ENCODE measurements around the gene CTF1.
"Not testable (repeated sequence)": the region's sequence is repeated elsewhere in the genome, so short reads cannot be mapped to it uniquely, and the experiment has no call there.

Gene CTF1

DNA sequence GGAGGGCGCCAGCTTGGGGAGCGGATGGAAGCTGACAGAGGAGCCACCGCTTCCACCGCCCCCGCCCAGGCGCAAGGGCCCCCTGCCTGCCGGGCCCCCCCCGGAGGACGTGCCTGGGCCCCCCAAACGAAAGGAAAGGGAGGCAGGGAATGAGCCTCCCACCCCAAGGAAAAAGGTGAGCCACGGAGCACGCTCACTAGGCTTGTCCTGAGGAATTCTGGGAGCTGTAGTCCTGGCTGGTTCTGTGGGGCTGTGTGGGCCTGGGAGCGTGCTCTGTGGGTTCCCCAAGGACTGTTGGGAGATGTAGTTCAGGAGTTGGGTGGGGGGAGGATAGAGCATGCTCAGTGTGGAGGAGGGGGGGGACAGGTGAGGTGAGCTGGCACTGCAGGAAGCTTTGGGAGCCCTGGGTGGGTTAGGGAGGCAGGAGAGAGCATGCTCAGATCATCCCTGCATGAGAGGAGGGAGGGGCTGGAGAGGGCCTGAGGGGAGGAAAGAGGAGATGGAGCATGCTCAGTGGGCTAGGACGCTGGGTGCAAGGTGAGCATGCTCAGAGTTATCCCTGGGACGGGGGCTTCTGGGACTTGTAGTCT lies 31.5 kb downstream of the CTF1 start:
- no peak for DNase-seq (ENCODE audit: extremely low read depth in 1 of 2, low read depth in 1 of 2)

DNA sequence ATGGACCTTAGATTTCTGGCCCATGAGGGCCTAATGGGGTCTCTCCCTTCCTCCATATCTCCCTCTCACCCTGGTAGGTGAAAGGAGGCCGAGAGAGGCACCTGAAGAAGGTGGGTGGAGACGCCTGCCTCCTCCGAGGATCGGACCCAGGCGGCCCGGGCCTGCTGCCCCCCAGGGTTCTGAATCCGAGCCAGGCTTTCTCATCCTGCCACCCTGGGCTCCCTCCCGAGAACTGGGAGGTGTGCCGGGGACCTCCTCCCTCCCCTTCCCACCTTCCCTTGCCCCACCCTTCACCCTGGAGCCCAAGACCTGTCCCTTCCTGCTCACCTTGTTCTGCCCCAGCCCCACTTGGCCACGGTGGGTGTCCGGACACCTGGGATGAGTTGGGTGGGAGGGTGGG lies 32.0 kb downstream of the CTF1 start:
- DNase-seq (ENCODE audit: extremely low read depth in 1 of 2, low read depth in 1 of 2), result no peak

DNA sequence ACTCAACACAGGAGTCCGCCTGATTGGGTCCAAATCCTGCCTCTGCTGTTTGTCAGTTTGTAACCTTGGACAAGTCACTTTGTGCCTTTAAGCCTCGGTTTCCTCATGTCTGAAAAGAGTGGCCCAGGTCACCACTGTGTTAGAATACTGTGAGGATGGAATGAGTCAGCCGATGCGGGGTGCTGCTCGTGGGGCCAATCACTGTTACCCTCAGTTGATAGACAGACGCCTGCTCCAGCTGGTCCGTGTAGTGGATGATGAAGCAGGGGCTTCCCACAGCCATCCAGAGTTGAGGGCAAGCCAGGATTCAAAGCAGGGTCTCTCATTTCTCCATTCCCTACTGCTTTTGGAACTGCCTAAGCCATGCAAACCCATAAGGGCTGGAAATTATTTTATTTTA lies 32.8 kb downstream of the CTF1 start:
- DNase-seq (ENCODE audit: extremely low read depth in 1 of 2, low read depth in 1 of 2), result no peak

DNA sequence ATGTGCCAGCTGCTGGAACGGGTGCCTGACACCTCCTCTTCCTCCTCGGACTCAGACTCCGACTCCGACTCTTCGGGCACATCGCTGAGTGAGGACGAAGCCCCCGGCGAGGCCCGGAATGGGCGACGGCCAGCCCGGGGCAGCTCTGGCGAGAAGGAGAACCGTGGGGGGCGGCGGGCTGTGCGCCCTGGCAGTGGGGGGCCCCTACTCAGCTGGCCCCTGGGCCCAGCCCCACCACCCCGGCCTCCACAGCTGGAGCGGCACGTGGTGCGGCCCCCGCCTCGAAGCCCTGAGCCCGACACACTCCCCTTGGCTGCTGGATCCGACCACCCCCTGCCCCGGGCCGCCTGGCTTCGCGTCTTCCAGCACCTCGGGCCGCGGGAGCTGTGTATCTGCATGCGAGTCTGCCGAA lies 33.8 kb downstream of the CTF1 start:
- DNase-seq (ENCODE audit: extremely low read depth in 1 of 2, low read depth in 1 of 2), result no peak

DNA sequence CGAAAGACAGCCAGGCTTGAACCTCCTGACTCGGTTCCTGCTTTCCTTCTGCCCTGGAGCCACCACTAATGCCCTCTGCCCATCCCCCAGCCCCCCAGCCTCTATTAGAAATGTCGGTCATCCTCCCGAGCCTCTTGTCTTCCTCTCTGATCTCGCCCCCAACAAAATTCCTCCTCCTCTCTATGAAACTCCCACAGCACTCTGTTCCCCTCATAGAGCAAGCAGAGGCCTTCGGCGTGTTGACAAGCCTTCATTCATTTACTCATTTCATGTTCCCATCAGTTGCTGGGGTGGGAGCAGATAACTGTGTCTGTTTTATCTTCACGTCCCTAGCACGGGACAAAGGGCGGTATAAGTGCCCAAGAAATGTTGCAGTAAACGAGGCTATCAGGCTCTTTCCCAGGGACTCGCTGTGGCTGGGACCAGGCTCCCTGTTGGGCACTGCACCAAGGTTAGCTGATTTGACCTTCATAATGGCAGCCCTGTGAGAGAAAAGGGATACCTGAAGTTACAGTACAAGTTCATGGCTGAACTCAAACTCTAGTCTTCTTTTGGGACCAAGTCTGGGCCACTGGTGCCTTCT lies 34.7 kb downstream of the CTF1 start:
- DNase-seq (ENCODE audit: extremely low read depth in 1 of 2, low read depth in 1 of 2), result no peak

DNA sequence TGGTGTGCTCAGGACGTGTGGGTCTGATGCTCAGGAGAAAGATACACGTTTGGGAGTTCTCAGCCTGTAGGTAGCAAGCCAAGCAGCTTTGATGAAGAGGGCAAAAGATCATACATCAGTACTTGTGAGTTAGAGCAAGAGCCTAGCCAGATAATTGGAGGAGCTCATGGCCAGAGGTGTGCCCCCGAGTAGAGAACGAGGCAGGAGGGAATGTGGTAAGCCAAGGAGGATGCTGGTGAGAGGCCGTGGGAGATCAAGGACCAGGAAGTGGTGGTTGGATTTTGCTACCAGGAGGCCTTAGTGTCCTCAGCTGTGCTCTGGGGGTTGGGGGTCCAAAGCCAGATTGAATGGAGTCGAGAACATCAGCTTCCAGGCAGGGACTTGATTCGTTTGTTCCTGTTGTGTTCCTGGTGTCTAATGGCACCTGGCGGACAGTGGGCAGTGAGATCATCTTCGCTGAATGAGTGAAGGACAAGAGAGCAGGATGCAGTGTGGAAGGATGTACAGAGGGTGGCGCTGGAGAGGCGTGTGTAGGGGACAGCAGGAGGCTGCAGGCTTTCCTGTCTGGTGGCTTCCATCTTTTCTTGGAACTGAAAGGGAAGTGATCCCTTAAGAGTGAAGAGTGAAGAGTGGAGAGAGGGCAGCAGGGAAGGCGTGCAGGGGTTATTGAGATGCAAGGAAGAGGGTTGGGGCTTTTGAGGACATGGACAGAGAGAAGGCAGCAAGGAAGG lies 38.6 kb downstream of the CTF1 start:
- DNase-seq (ENCODE audit: extremely low read depth in 1 of 2, low read depth in 1 of 2), result no peak

DNA sequence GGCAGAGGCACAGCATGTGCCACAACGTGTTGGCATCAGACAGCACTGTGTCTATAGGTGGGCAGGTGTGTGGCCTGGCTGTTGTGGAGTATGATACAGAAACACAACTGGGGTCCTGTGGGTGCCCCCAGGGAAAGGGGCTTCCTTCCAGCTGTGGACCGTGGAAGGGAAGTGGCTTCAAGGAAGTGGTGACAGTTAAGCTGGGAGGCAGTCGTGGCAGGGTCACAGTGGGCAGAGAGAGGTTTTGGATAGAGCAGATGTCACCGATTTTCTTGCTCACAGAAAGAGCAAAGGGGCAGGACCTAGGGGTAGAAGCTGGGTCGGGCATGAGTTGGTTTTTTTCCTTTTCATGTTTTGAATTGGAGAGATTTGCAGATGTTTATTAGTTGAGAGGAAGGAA lies 41.3 kb downstream of the CTF1 start:
- DNase-seq (ENCODE audit: extremely low read depth in 1 of 2, low read depth in 1 of 2), result no peak

DNA sequence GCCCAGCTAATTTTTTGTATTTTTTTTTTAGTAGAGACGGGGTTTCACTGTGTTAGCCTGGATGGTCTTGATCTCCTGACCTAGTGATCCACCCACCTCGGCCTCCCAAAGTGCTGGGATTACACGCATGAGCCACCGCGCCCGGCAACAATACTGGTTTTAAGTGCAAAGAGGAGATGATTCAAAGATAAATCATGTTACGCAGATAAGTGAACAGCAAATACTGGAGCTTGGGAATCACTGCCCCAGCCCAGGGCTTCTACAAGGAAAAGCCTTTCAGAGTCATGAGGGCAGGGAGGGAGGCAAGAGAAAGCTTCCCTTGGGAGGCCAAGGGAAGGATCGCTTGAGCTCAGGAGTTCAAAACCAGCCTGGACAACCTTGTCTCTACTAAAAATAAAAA lies 43.2 kb downstream of the CTF1 start:
- not testable (repeated sequence) for DNase-seq (ENCODE audit: extremely low read depth in 1 of 2, low read depth in 1 of 2)

DNA sequence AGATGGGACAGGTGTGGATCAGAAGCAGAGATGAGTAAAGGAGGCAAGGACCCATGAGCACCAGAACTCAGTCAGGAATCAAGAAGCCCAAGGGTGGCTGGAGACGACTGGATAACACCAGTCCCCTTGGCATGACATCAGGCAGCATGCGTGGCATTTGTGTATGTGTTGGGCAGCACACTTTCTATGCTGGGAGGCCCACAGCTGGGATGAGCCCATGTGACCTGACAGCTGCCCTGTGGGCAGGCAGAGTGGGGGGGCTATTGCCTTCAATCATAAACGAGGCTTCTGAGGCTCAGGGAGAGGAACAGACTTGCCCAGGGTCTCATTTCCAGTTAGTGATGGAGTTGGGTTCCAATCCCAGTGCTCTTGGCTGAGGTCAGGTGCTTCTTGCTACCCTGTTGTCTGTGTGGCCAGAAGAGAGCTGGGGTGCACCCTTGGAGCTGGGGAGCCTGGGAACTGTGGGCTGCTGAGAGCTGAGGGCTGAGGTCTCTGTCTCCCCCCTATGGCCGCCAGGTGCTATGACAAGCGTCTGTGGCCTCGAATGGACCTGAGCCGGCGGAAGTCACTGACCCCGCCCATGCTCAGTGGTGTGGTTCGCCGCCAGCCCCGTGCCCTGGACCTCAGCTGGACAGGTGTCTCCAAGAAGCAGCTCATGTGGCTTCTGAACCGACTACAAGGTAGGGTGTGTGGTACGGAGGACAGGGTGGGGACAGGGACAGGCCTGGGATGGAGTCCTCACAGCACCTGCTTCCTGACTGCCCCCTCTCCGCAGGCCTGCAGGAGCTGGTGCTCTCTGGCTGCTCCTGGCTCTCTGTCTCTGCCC lies 45.4 kb downstream of the CTF1 start:
- DNase-seq (ENCODE audit: extremely low read depth in 1 of 2, low read depth in 1 of 2), result peak; percentile 50 to 57

DNA sequence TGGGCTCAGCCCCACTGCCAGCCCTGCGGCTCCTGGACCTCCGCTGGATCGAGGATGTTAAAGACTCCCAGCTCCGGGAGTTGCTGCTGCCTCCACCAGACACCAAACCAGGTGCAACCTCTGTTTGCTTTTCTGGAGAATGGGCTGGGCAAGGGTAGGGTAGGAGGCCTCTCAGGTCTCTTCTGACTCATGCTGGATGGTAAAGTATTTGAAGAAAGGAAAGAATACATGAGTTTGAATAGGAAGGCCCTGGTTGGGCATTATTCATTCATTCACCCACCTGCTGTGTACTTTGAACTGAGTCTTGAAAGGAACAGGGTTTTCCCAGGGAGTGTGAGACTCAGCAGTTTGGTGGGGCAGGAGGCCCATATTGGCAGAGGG lies 46.0 kb downstream of the CTF1 start:
- no peak for DNase-seq (ENCODE audit: extremely low read depth in 1 of 2, low read depth in 1 of 2)

DNA sequence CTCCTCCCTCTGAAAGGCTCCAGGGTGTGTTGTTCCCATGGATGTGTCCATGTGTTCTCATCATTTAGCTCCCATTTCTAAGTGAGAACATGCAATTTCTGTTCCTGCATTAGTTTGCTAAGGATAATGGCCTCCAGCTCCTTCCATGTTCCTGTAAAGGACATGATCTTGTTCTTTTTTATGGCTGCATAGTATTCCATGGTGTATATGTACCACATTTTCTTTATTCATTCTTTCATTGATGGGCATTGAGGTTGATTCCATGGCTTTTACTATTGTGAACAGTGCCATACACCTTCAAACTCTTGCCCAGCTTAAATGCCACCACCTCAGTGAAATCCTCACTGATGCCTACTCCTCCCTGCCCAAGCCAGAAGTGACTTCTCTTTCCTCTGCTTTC lies 47.9 kb downstream of the CTF1 start:
- DNase-seq (ENCODE audit: extremely low read depth in 1 of 2, low read depth in 1 of 2), result no peak

DNA sequence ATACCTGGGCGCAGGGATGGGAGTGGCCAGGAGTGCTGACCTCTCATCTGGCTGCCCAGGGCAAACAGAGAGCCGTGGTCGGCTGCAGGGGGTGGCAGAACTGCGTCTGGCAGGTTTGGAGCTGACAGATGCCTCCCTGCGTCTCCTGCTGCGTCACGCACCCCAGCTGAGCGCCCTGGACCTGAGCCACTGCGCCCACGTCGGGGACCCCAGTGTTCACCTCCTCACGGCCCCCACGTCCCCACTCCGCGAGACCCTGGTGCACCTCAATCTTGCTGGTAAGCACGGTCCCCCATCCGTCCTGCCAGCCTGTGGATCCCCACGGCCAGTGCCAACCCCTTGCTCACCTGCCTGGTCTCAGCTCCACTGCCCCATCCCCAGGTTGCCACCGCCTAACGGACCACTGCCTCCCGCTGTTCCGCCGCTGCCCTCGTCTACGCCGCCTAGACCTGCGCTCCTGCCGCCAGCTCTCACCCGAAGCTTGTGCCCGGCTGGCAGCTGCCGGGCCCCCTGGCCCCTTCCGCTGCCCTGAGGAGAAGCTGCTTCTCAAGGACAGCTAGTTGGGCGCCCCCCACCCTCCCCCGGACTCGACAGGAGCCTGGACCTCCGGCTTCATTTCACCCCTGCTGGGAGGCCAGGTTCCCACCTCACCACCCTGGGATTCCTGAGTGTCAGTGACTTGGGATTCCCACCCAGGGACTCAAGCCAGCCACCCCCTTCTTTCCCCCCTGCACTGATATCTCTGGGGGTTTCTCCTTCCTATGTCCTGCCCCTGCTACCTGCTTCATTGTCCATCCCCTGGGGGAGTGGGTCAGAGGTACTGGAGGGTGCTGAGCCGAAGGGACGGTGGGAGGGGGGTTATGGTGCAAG lies 50.5 kb downstream of the CTF1 start:
- DNase-seq (ENCODE audit: extremely low read depth in 1 of 2, low read depth in 1 of 2), result no peak

DNA sequence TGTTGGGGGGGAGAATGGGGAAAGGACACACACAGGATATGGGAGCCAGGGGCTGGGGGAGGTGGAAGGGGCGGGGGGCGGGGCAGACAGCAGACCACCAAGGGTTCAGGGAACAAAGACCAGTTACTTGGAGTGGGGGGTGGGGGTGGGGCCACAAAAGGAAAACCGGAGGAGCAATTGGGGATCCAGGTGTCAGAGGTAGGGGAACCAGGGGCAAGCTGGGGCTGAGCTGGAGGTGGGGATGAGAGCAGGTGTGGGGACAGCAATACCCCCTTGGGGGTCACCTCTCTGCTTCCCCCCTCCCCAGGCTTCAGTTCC lies 51.1 kb downstream of the CTF1 start:
- DNase-seq (ENCODE audit: extremely low read depth in 1 of 2, low read depth in 1 of 2), result no peak

DNA sequence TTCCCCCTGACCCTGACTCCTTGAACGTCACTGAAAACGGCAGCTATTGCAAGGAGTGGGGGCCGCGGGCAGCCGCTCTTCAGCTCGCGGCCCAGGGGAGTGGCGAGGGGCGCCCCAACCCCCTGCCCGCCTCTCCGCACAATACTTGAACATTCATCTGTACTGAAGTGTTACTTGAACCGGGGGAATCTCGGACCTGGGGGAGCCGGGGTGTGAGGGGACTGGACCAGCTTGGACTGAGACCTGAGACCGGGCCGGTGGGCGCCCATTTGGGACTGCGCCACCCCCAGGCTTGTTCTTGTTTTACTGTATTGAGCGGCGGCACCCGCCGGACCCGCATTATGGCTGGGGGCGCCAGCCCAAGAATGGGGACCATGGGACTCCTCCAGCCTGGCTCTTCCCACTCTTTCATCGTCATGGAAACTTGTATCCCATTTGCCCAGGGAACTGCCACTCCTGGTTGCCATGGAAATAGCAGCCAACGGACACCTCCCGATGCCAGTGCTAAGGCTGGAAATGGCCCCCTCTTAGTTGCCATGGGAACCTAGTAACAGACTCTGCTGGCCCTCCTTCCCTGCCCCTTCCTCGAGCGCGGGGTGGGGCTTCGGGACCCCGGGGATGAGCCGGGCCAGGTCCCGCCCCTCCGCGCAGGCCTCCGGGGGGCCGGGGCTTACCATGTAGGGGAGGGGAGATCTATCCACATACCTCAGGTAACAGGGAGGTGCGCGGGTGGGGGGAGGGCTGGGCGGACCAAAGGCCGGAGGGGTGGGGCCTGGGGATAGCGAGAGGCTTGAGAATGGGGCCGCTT lies 51.6 kb downstream of the CTF1 start:
- DNase-seq (ENCODE audit: extremely low read depth in 1 of 2, low read depth in 1 of 2), result no peak

DNA sequence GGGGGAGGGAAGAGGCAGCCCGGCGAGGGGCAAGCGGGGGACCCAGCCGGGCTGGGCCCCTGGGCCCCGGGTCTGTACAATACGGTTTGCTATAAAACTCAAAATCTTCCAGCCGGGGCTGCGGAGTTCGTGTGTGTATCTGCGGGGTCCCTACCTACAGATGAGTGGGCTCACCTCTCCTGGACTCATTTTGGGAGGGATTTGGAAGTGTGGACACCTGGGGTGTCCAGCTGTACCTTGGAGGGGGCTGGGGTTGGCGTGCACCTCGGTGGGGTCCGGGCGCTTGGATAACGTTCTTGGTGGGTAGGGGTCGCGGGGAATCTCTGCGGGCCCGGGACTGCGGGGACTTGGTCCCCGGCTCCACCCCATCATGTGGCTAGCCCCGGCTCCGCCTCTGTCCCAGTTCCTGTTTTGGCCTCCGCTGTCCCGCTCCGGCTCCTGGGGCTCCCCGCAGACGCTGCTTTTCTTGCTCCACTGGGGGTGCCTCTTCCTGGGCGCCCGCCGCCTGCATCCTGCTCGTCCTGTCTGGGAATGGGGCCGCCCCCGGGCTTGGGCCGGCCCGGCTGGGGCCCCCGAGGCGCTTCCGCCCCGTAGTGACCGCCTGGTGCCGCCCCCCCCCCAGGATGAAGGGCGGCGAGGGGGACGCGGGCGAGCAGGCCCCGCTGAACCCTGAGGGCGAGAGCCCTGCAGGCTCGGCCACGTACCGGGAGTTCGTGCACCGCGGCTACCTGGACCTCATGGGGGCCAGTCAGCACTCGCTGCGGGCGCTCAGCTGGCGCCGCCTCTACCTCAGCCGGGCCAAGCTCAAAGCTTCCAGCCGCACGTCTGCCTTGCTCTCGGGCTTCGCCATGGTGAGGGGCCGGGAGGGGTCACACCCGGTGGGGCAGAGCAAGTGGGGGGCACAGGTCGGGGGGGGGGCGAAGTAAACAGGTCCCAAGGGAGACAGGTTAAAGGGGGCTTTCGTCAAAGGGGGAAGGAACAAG lies 52.5 kb downstream of the CTF1 start, which contains the start of gene ORAI3:
Gene ORAI3 (plus strand): TSS at position 402 of the 983 bp plus-strand sequence. CDS start 222 bp downstream, at position 624.
- DNase-seq (ENCODE audit: extremely low read depth in 1 of 2, low read depth in 1 of 2), result no peak

DNA sequence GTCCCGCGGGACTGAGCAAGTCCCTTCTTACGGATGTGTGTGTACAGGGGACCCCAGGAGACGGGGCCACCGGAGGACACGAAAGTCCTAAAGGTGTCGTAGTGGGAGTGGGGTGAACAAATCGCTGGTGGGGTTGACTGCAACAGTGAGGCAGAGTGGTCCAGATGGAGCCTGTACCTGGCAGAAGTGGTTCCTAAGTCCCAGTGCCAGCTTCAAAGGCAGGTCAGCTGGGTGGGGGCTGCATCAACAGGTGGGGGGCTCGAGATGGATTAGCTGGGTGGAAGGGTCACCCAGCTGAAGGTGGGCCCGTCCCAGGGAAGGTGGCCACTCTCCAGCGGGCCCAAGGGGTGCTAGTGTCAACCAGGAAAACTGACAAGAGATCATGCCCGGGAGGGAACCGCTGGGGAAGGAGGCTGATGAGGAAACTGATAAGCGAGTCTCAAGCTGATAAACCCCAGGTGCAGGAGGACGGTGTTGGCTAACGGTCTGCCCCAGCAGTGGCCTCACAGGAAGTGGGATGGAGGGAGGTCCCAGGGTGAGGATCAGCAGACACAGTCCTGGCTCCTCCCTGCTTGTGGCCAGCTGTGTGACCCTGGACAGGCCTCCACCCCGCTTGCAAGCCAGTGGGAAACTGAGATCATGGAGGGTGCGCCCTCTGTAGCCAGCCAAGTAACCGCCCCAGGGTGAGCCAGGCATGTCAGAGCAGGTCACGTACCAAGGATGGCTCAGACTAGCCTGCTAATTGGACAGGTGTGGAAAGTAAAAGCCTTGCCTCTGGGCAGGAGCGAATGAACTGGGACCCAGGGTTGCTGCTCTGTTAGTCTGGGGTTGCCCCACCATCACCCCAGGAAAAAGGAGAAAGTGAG lies 53.5 kb downstream of the CTF1 start:
- no peak for DNase-seq (ENCODE audit: extremely low read depth in 1 of 2, low read depth in 1 of 2)

DNA sequence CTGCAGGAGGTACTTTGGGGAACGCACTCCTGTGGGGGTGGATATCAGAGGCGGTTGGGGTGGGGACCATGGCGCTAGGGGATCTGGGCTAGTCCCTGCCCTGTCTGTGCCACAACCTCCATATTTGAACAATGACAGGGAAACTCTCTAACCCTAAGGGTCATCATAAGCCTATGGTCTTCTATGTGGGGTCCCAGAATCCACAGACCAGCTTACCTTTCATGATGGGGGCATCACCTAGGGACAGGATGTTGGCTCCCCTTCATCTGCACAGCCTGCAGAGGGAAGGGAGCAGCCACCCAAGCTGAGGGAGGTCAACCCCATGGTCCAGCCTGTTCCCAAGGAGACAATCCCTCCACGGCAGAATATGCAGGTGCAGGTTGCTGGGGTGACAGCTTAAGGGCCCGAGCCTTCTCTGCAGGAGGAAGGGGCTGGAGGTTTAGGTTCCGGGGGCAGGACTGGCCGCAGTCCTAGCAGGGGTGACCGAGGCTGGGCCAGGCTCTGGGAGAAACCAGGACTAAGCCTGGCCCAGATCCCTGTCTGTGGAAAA lies 54.2 kb downstream of the CTF1 start:
- no peak for DNase-seq (ENCODE audit: extremely low read depth in 1 of 2, low read depth in 1 of 2)

DNA sequence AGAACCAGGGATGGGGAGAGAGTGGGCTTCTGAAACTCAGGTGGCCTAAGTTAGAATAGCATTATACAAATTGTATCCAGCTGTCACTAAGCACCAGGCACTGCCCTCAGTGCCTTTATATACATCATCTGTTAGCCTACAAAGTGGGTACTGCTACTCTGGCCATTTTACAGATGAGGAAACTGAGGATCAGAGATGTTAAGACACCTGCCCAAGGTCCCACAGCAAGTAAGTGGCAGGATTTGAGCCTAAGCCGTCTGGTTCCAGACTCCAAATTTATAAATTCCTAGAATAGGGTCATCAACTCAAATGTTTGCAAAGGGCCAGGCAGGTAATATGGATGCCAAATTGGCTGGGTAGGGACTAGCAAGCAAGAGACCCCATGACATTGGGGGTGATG lies 54.8 kb downstream of the CTF1 start:
- DNase-seq (ENCODE audit: extremely low read depth in 1 of 2, low read depth in 1 of 2), result no peak
